Tibial nerve (tissue), 4 donors: ENCODE measurements around the gene C5orf63. TPM values are rescaled to one million over a fixed set of nuclear protein-coding genes. Genes with fewer than 3 reads are reported as not detected.
A peak's percentile ranks its signal among the peaks of the same experiment; 100 is the strongest.

ENCODE experiments used
- DNase-seq, 2 donors: peaks; one replicate each; pipeline ENCODE4 v3.0.0-alpha.2; 2019; ENCODE audit warnings: low spot score in 2 of 2
- H3K27ac ChIP-seq, 4 donors: fragments of 200-600 bp; sonication (generic) in 3 of 4; one replicate each; pipeline ENCODE4 v1.5.1; 2017 to 2019; ENCODE audit warnings: mild to moderate bottlenecking in 1 of 4
- H3K27me3 ChIP-seq, 2 donors: fragments of 200-600 bp; sonication (generic) in 1 of 2; one replicate each; pipeline versions ENCODE4 v1.5.1 to v1.6.0; 2017 to 2019
- H3K36me3 ChIP-seq, 3 donors: fragments of 200-600 bp; sonication (generic); one replicate each; pipeline ENCODE4 v1.5.1; 2018 to 2019
- H3K4me1 ChIP-seq, 4 donors: fragments of 200-600 bp; sonication (generic) in 3 of 4; one replicate each; pipeline ENCODE4 v1.5.1; 2017 to 2019
- H3K4me3 ChIP-seq, 4 donors: fragments of 200-600 bp; sonication (generic) in 3 of 4; one replicate each; pipeline ENCODE4 v1.5.1; 2017 to 2019; ENCODE audit warnings: mild to moderate bottlenecking in 1 of 4, moderate library complexity in 1 of 4
- H3K9me3 ChIP-seq, 4 donors: fragments of 200-600 bp; sonication (generic) in 3 of 4; one replicate each; pipeline ENCODE4 v1.5.1; 2017 to 2019
- EP300 ChIP-seq, 2 donors: sonication (generic); formaldehyde crosslinking; IDR thresholded peaks; one replicate each; pipeline ENCODE4 v1.6.1; 2017; ENCODE audit warnings: antibody characterized with exemption in 2 of 2, mild to moderate bottlenecking in 1 of 2
- POLR2A ChIP-seq, 2 donors: fragments of 450-650 bp; IDR thresholded peaks; one replicate each; pipeline ENCODE4 v1.6.1; 2017; ENCODE audit warnings: antibody characterized with exemption in 2 of 2, mild to moderate bottlenecking in 2 of 2, moderate library complexity in 2 of 2
- WGBS, 2 donors: methylation state at CpG; one replicate each; pipeline ENCODE4 v1.1.5; 2018; 5-methylcytosine and 5-hydroxymethylcytosine counted together
- total RNA-seq, 4 donors: library from RNA; depleted of rRNA; stranded (reverse); fragments of >200 nt; gene quantifications; one replicate each; pipeline ENCODE4 v1.1.0, GENCODE V29; 2016
- TF ChIP-seq, protein P1 (sequence below), 5 experiments: fragments of 200-600 bp in 3 of 5; fragments of 450-650 bp in 2 of 5; sonication (generic) in 3 of 5; IDR thresholded peaks; one replicate each; pipeline ENCODE4 v1.5.1; 2016 to 2019; ENCODE audit warnings: antibody characterized with exemption in 5 of 5, mild to moderate bottlenecking in 3 of 5, moderate library complexity in 2 of 5

C5orf63 gene
- total RNA-seq, 4 donors from 2014 or later, result 1.0 to 7.2 (median 2.0) TPM

DNA sequence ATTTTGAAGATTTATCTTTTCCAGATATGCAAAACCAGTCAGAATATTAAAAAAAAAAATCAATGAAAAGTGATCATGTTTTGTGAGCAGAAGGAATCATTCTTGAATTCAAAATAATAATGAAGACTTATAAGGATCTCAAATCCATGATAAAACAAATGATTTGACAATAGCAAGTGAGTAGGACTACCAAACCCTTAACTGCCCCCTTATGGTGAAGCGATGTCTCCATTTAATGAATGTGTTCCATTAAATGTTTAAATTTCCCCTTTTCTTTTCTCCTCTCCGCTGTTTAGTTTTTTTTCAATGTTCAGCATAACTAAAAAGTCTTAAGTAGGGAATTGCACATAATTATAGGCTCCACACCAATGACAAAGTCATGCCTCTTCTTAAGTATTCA lies 30.7 kb downstream of the C5orf63 start:
- 89 to 92% methylated on average over 2 of the region's 2 CpGs for WGBS, 2 donors
- no peaks in the 10 kb centered on the region for H3K9me3 ChIP-seq

DNA sequence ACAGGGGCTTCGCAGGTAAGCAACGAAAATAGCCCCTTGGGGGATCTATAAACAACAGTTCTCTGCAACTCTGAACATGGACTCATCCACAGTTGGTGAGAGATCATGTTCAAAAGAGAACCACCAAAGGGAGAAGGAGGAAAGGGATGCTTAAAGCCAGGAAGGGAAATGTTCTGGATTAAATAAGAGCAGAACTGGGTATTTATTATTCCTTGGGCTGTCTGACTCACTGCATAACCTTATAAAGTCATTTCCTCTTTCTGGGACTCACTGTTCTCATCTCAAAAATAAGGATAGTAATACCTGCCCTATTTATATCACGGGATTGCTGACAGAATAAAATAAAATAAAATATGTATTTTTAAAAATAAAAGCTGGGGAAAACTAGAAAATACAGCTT lies 31.7 kb downstream of the C5orf63 start:
- 69 to 81% methylated on average over 3 of the region's 3 CpGs for WGBS, 2 donors
- Histone ChIP-seq H3K27ac (peak overlapping the region in 2 of 4 donors; percentile 59 to 66), H3K36me3 (no peaks in the 10 kb centered on the region), H3K9me3 (no peaks in the 10 kb centered on the region), H3K4me1 (peaks cover 0 to 10% (median 0%) of the 10 kb centered on the region in 4 donors), H3K4me3 (no peak overlapping the region), H3K27me3 (no peaks in the 10 kb centered on the region)
- no peak for DNase-seq
- no peak for TF ChIP-seq POLR2A (IDR thresholded peaks at IDR 0.05)
- TF ChIP-seq, protein P1, sequence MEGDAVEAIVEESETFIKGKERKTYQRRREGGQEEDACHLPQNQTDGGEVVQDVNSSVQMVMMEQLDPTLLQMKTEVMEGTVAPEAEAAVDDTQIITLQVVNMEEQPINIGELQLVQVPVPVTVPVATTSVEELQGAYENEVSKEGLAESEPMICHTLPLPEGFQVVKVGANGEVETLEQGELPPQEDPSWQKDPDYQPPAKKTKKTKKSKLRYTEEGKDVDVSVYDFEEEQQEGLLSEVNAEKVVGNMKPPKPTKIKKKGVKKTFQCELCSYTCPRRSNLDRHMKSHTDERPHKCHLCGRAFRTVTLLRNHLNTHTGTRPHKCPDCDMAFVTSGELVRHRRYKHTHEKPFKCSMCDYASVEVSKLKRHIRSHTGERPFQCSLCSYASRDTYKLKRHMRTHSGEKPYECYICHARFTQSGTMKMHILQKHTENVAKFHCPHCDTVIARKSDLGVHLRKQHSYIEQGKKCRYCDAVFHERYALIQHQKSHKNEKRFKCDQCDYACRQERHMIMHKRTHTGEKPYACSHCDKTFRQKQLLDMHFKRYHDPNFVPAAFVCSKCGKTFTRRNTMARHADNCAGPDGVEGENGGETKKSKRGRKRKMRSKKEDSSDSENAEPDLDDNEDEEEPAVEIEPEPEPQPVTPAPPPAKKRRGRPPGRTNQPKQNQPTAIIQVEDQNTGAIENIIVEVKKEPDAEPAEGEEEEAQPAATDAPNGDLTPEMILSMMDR (IDR thresholded peaks at IDR 0.05), result no peak
- TF ChIP-seq EP300 (IDR thresholded peaks at IDR 0.05), result no peak

More for the DNA sequence above, 30.7 kb downstream of the C5orf63 start:
- H3K4me1 ChIP-seq, result peaks cover 0 to 10% (median 0%) of the 10 kb centered on the region in 4 donors
- no peak for DNase-seq
- TF ChIP-seq EP300 (IDR thresholded peaks at IDR 0.05), result no peak
- H3K36me3 ChIP-seq, result no peaks in the 10 kb centered on the region
- H3K4me3 ChIP-seq, result no peak overlapping the region
- H3K27me3 ChIP-seq, result no peaks in the 10 kb centered on the region
- no peak overlapping the region for H3K27ac ChIP-seq

DNA sequence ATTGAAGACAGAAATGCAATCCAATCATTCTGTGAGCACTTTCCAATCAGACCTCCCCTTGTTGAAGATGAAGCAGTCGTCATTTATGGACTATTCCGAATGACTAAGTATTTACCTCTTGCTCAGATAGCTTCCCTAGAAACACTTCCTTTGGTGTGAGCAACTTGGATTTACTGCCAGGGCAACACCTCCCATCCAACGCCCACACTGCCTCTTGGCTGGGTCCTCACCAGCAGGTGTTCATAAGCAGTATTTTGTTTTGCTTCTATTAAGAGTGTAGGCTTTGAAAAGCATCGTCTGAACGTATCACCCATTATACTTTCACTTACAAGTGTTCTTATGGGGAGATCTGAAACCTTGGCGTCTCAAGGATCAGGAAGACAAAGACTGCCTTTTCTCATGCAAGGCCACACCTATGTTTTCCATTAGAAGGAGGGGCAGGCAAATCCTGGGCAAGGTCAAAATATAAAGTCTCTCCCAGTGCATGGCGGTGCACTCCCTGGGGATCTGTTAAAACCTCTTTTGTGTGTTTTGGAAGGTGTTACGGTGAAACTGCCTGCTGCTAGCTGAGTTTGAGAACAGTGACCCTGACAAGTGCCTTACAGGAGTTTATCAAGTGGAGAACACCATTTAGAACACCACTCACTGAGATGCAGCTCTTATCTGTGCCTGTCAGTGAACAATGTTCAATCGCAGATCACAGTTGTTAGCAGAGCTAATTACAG lies 32.3 kb downstream of the C5orf63 start:
- TF ChIP-seq POLR2A (IDR thresholded peaks at IDR 0.05) (no peak), EP300 (IDR thresholded peaks at IDR 0.05) (peak in 1 of 2 donors; percentile 8)
- TF ChIP-seq, protein P1 (IDR thresholded peaks at IDR 0.05), result no peak
- no peaks in the 10 kb centered on the region for H3K27me3 ChIP-seq
- no peaks in the 10 kb centered on the region for H3K36me3 ChIP-seq
- peak overlapping the region in 2 of 4 donors; percentile 59 to 66 for H3K27ac ChIP-seq
- no peak for DNase-seq
- WGBS, 2 donors, result 60 to 61% methylated on average over 9 of the region's 9 CpGs
- H3K4me1 ChIP-seq, result peaks cover 0 to 10% (median 0%) of the 10 kb centered on the region in 4 donors
- H3K9me3 ChIP-seq, result no peaks in the 10 kb centered on the region
- no peak overlapping the region for H3K4me3 ChIP-seq

DNA sequence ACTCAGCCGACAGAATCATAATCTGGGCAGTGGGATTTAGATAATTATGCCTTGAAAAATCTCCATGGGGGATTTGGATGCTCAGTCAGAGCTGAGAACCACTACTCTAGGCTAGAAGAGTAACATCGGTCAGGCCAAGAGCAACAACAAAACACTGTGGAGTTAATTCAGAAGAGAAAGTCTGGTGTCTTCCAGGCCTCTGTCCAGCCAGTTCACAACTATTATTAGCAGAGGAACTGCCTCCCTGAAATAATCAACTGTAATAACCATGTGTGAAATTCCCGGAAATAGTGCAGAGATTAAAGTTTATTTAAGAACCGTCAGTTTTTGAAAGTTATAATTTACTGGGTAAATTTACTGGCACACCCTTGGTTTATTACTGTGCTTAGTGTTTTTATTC lies 34.8 kb downstream of the C5orf63 start:
- TF ChIP-seq EP300 (IDR thresholded peaks at IDR 0.05), result no peak
- TF ChIP-seq, protein P1 (IDR thresholded peaks at IDR 0.05), result no peak
- no peak for TF ChIP-seq POLR2A (IDR thresholded peaks at IDR 0.05)
- Histone ChIP-seq H3K27ac (no peak overlapping the region), H3K36me3 (no peaks in the 10 kb centered on the region), H3K4me1 (peaks cover 0 to 10% (median 0%) of the 10 kb centered on the region in 4 donors), H3K27me3 (no peaks in the 10 kb centered on the region), H3K9me3 (no peaks in the 10 kb centered on the region), H3K4me3 (no peak overlapping the region)
- WGBS, 2 donors, result 47% methylated on average over 4 of the region's 4 CpGs
- DNase-seq, result no peak

DNA sequence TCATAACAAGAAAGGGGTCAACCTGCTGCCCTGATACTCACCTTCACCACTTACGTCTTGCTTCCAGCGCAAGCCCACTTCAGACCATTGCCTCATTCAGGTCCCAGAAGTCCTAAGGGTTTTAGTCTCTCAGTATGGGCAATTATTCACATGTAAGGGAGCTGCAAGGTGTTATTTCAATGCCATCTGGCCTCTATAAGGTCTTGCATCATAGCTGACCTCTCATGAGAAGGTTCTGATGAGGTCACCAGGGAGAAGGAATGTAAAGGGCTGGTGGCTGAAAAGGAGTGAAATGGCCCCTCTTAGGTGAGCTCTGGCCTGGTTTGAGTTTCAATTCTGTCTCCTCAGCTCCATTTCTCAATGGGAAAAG lies 41.5 kb downstream of the C5orf63 start:
- TF ChIP-seq POLR2A (IDR thresholded peaks at IDR 0.05) (no peak), EP300 (IDR thresholded peaks at IDR 0.05) (no peak)
- TF ChIP-seq, protein P1 (IDR thresholded peaks at IDR 0.05), result no peak
- DNase-seq, result no peak
- H3K27me3 ChIP-seq, result no peaks in the 10 kb centered on the region
- no peak overlapping the region for H3K4me3 ChIP-seq
- H3K4me1 ChIP-seq, result peaks cover 0 to 21% (median 4%) of the 10 kb centered on the region in 4 donors
- H3K36me3 ChIP-seq, result no peaks in the 10 kb centered on the region
- H3K9me3 ChIP-seq, result no peaks in the 10 kb centered on the region
- H3K27ac ChIP-seq, result no peak overlapping the region
- WGBS, 2 donors, result 92 to 96% methylated on average over 2 of the region's 2 CpGs
